ENCODE data around the gene HEATR3.

The HEATR3 gene

DNA sequence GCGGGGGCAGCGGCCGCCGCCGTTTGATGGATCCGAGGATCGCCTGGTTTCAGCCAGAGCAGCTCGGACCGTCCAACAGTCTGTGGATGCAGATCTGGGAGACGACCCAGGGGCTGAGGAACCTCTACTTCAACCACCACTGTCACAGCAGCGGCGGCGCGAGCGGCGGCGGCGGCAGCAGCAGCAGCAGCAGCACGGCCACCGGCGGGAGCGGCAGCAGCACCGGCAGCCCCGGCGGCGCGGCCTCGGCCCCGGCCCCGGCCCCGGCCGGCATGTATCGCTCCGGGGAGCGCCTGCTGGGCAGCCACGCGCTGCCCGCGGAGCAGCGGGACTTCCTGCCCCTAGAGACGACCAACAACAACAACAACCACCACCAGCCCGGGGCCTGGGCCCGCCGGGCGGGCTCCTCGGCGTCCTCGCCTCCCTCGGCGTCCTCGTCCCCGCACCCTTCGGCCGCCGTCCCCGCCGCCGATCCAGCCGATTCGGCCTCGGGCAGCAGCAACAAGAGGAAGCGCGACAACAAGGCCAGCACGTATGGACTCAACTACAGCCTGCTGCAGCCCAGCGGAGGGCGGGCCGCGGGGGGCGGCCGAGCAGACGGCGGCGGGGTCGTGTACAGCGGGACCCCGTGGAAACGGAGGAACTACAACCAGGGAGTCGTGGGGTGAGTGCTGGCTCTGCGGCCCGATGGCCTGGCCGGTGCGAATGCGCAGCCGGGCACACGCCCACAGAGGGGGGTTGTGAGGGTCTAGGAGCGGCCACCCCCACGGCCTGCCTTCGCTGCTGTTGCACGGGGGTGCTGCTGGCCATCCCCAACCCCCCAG is 88.0 kb downstream of the HEATR3 start:
- no peak for DNase-seq (ENCODE audit: low read depth)

DNA sequence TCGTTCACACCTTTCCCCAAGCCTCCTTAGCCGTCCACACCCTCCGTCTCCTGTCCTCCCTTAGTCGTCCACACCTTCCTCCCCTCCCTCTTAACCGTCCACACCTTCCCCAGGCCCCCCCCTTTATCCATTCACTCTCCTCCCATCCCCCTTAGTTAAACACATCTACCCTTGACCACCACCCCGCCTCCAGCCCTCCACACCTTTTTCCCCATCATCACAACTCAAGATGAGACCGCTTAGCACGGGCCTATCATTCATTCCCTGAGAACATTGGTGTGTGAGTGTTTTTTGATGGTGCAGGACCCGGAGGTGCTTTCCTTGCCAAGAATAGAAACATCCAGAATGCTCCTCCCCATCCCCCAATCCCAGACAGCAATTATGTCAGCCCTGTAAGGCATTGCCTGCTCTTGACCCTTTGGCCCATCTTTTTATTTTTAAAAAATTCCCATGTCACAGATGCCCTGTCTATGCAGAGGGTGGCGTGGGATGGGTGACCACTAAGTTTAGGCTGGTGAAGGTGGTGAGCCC is 88.7 kb downstream of the HEATR3 start:
- no peak for DNase-seq (ENCODE audit: low read depth)

DNA sequence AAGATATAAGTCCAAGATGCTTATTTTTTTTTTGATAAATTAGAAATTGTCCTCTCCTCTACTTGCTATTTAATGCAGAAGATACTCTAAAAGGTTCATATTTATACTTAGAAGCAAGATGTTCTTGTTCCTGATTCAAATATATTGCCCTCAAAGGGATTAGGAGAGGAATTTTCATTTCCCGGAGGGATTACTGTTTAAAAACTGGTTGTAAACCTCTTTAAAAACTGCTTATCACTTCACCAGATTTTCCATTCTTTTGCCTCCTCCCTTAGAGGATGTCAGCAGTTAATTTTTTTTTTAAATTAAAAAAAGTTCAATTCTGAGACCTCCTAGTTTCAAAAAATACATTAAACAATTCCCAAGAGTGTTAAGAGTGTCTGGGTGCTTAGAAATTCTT is 90.2 kb downstream of the HEATR3 start:
- DNase-seq (ENCODE audit: low read depth), result no peak

Data from GM04503 (cell line).